Left renal cortex interstitium (tissue), 4 donors: Measurements from ENCODE around the gene FBXW11. TPM values are rescaled to one million over a fixed set of nuclear protein-coding genes. Genes with fewer than 3 reads are reported as not detected.
"Not testable (repeated sequence)": the region's sequence is repeated elsewhere in the genome, so short reads cannot be mapped to it uniquely, and the experiment has no call there.

Experiments
- DNase-seq, 4 donors: peaks; one replicate each; pipeline ENCODE4 v3.0.0-alpha.2; 2013; ENCODE audit warnings: low read depth in 4 of 4, low spot score in 2 of 4, missing footprints in 1 of 4
- polyA plus RNA-seq, 4 donors: library from polyadenylated mRNA; unstranded; fragments of 120-200 nt; gene quantifications; one replicate each; pipeline ENCODE4 v1.2.1, GENCODE V29; 2013; ENCODE audit not compliant: insufficient read length in 4 of 4

FBXW11 gene
- polyA plus RNA-seq, 4 donors = 51.0 to 58.7 (median 55.5) TPM

DNA sequence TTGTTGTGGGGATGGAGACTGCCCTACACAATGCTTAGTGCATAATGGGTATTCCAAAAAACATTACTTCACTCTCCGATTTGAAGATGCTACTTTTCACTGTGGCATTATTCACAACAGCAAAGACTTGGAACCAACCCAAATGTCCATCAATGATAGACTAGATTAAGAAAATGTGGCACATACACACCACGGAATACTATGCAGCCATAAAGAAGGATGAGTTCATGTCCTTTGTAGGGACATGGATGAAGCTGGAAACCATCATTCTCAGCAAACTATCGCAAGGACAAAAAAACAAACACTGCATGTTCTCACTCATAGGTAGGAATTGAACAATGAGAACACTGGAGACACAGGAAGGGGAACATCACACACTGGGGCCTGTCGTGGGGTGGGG, 90.7 kb downstream of the FBXW11 start:
- DNase-seq = not testable (repeated sequence)

DNA sequence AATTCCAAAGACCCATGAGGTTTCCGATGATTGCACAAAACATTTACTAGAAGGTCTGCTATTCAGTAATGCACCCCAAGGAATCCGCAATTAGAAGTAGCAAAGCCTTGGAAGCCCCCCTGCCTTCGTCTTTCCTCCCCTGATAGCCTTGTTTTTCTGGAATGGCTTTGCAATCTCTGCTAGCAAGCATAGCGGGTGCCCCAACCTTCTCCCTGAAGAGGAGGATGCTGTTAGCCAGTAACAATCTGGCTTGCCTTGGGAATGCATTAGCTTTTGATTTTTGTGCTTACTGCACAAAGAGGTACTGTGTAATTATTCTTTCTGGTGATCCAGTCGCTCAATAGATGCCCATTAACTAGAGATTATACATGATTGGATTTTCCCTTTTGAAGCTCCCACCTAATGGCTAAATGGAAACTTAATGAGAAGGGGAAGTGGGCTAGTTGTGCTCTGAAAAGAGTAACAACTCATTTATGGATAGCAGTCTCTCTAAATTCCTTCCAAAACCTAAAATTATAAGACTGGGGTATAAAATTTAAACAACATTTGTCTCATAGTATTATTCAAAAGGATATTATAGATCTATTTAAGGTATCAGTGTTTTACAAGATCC, 91.6 kb downstream of the FBXW11 start:
- no peak for DNase-seq

- DNase-seq = no peak
Measured at GRCh38 chr5:171913987-171914273, 92.5 kb downstream of the FBXW11 start.

- DNase-seq = no peak
Measured at GRCh38 chr5:171911152-171911551, 95.3 kb downstream of the FBXW11 start.

DNA sequence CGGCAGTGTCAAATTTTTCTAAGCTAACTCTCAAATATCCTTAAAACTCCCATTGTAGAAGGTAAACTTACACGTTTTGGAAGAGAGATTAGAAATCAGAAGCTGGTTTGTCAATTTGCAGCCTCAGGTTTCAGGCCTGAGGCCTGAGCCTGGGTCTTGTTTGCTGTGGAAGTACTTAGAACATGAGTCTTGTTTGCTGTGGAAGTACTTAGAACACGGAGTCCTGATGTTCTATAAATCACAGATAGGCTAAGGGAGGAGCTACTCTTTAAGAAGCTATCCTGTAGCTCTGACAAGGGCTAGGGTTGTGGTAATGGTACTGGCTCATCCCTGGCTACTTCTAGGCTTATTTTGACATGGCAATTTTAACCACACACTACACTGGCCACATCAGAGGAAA, 97.8 kb downstream of the FBXW11 start:
- no peak for DNase-seq

GRCh38 chr5:171907725-171908343, 98.6 kb downstream of the FBXW11 start:
- peak; percentile 27 to 62 (median 39) for DNase-seq

- DNase-seq = no peak
Measured at GRCh38 chr5:171906703-171907590, 99.5 kb downstream of the FBXW11 start.

DNA sequence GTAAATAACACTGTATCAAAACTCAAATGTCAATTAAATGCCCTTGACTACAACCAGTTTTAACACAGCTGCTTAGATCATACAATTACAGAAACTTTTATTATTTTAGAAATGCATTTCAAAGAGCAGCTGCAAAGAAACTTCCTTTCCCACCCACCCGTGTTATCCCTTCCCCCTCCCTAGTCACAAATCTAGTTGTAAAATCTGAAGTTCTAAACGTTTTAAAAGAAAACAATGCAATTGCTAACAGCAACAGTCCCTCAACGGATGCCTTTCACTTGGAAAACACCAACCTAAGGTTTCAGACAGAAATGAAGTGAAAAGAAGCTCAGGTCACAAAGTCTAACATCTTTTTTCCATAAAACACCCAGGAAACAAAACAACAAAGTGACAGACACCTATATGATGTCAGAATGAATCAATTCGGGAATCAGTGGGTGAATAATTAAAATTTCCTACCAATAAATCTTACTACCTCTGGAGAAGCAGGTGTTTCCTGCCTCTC, 100.3 kb downstream of the FBXW11 start:
- DNase-seq = no peak

DNA sequence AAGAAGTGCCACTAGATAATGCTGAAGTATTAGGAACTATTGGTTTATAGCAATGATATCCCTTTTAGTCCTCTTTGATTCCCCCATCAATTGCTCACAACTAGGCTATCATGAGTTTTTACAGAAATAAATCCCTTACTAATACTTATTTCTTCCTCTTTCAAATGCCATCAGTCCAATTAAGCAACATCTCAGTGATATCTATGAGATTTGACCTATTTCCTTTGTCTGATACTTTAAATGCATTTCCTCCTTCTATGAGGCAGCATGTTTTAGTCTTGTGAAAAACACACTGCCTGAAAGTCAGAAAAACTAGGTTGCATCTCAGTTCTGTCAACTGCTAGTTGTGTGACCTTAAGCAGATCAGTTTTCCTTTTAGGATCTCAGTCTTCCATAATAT, 101.6 kb downstream of the FBXW11 start:
- DNase-seq = no peak

GRCh38 chr5:171901764-171902163, 104.7 kb downstream of the FBXW11 start:
- no peak for DNase-seq

DNA sequence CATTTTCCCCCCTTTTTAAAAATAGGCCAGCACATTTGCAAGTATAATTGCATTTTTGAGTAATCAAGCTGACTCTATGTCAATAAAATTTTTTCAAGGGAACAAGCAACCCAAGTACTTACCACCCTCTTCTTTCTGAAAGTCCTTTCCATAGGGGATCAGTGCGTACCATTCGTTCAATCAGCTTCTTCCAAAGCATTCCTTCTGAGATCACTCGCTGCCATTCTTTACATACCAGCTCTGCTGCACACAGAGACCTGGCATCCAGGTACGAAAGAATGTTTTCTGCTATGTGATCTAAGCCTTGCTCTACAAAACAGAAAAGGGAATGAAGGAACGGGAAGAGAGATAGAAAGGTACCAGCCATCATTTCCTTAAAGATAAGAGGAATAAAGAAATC, 106.6 kb downstream of the FBXW11 start:
- no peak for DNase-seq

DNA sequence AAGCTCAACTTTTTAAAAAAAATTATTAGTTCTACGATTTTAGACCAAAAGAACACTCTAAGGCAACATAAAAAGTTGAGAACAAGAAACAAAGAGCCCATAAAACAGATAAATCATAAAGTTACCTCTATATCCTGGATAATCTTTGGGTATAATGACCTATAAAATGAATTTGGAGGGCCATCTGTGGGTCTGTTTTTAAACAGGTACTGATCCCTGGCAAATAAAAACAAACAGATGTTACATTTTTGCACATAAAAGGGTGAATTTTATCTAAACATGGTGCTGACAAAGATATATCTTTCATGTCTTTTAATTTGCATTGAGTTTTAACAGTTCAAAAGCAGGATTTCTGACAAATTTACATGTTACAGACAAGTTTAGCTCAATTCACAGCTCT, 107.6 kb downstream of the FBXW11 start:
- no peak for DNase-seq

- DNase-seq = no peak
Measured at GRCh38 chr5:171898386-171898785, 108.1 kb downstream of the FBXW11 start.

DNA sequence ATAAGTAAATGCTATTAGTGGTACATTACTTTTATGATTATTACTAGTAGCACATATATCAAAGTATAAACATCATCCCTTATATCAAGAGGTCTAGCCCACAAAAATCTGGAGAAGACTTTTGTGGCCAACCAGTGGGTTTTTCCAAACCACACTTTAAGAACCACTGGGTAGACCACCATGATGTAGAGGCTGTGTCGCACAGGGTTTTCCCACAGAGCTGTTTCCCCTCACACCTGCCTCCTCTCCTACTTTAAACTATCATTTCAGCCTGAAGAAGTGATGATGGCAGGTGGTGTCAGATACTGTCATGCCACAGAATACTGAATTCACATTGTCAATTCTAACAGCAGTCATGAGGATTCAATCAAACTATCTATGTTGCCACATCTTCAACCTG, 109.2 kb downstream of the FBXW11 start:
- no peak for DNase-seq

- no peak for DNase-seq
Measured at GRCh38 chr5:171895081-171895480, 111.4 kb downstream of the FBXW11 start.

- no peak for DNase-seq
Measured at GRCh38 chr5:171893290-171893886, 113.0 kb downstream of the FBXW11 start.

- no peak for DNase-seq
Measured at GRCh38 chr5:171891595-171891994, 114.8 kb downstream of the FBXW11 start.

DNA sequence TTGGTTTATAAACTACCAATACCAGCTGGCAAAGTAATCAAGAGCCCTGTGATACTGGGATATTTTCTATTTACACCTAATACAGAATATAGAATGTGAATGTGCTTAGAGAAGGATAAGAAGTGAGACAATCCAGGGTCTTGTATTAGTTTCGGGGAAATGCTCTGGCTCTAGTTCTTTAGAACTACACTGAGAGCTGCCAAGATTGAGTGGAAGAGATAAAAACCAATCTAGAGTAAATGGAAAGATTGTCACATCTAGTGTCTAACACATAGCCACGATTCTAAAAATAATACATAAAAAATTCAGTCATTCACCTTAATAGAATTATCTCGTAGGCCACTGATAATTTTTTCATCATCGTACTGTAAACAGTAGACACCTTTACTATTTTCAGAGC, 115.3 kb downstream of the FBXW11 start:
- DNase-seq = no peak

DNA sequence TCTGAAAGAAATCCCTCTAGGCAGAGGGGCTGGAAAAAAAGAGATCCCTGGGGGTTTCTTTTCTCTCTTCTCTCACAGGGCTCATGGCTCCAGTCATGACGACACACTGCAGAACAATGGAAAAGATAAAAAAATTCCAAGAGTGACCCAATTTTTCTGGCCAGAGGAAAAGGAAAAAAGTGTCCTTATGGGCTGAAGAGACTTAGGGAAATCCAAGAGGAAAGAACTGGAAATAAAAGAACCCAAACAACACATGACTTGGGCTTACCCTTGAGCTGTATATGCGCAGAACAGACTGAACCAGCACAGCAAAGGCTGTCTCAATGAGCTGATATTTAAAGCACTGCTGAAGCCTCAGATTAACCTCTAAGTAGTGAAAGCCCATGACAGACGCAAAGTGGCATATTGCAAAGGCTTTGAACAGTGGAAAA, 118.4 kb downstream of the FBXW11 start:
- DNase-seq = no peak

GRCh38 chr5:171886037-171886436, 120.4 kb downstream of the FBXW11 start:
- DNase-seq = not testable (repeated sequence)

DNA sequence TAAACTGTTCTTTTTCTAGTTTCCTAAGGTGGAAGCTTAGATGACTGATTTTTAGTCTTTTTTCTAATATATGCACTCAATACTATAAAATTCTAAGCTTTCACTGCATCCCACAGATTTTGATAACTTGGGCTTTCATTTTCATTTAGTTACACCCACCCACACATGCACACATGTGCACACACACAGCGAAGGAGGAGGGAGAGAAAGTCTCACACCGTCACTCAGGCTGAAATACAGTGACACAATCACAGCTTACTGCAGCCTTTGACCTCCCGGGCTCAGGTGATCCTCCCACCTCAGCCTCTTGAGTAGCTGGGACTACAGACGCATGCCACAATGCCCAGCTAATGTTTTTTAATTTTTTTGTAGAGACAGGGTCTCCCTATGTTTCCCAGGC, 124.3 kb downstream of the FBXW11 start:
- no peak for DNase-seq
